GM12878 (cell line): Measurements from ENCODE around the gene APBB3. TPM values are rescaled to one million over a fixed set of nuclear protein-coding genes. Genes with fewer than 3 reads are reported as not detected.

Experiments
- ATAC-seq: fragments of 200-7000 bp; cut with Tn5 transposase; 3 replicates; pipeline ENCODE4 v1.9.1; 2020; ENCODE audit warnings: mild to moderate bottlenecking, moderate library complexity
- BruUV-seq: library from RNA; stranded (reverse); fragments of 400-500 nt; replicated peaks from 2 replicates; lab custom pipeline; 2021; lab: Mats Ljungman, UMichigan
- CTCF ChIA-PET: fragments of 300-600 bp; sonication (Branson Sonifier 250); formaldehyde crosslinking; extraction: SDS; loops from one replicate; lab custom pipeline; 2021; ENCODE audit warnings: inconsistent platforms; lab: Yijun Ruan, JAX
- POLR2A ChIA-PET: fragments of 350-600 bp; formaldehyde crosslinking; extraction: SDS; loops from one replicate; lab custom pipeline; 2021; ENCODE audit warnings: inconsistent platforms; lab: Charles Lee
- RAD21 ChIA-PET: fragments of 300-600 bp; sonication (Branson Sonifier 250); formaldehyde crosslinking; loops from one replicate; lab custom pipeline; 2023; ENCODE audit warnings: antibody characterized with exemption; ENCODE audit not compliant: unreplicated experiment; lab: Charles Lee
- SMC1A ChIA-PET: fragments of 300-600 bp; sonication (Branson Sonifier 250); formaldehyde crosslinking; loops from one replicate; lab custom pipeline; 2023; ENCODE audit not compliant: unreplicated experiment, uncharacterized antibody; lab: Charles Lee
- DNase-seq: peaks from one replicate; pipeline ENCODE4 v3.0.0-alpha.2; 2011; ENCODE audit warnings: low read depth, low spot score
- FAIRE-seq: peaks from 3 replicates; lab custom pipeline; 2011; peaks lifted over from hg19 to GRCh38; lab: Jason Lieb, UNC
- H2AFZ ChIP-seq: 2 replicates; pipeline ENCODE4 v1.6.0; 2011; ENCODE audit warnings: low read depth, low read length, control low read depth; ENCODE audit not compliant: control insufficient read depth
- H3K27ac ChIP-seq: 2 replicates; pipeline ENCODE4 v1.5.1; 2011; ENCODE audit warnings: control low read depth; ENCODE audit not compliant: control insufficient read depth, insufficient read depth
- H3K27me3 ChIP-seq, 2 experiments: replicated peaks in 1 of 2; 2 replicates each; pipeline versions ENCODE4 v1.6.0 to v1.6.1; 2011; ENCODE audit warnings: low read length in 1 of 2; ENCODE audit not compliant: control insufficient read depth in 2 of 2, insufficient read depth in 2 of 2
- H3K36me3 ChIP-seq, 2 experiments: 2 replicates each; pipeline ENCODE4 v1.5.1; 2011; ENCODE audit warnings: low read length in 1 of 2; ENCODE audit not compliant: control insufficient read depth in 2 of 2, insufficient read depth in 2 of 2
- H3K4me1 ChIP-seq: 2 replicates; pipeline ENCODE4 v1.6.1; 2011; ENCODE audit warnings: mild to moderate bottlenecking, low read length, moderate library complexity, mixed read lengths; ENCODE audit not compliant: control insufficient read depth, insufficient read depth
- H3K4me2 ChIP-seq: 2 replicates; pipeline ENCODE4 v1.6.0; 2011; ENCODE audit warnings: control low read depth; ENCODE audit not compliant: control insufficient read depth, insufficient read depth
- H3K4me3 ChIP-seq: fragments of 200-600 bp; sonication (generic); 2 replicates; pipeline ENCODE4 v1.5.1; 2016
- H3K79me2 ChIP-seq: 2 replicates; pipeline ENCODE4 v1.6.0; 2011; ENCODE audit warnings: low read length; ENCODE audit not compliant: control insufficient read depth, insufficient read depth
- H3K9ac ChIP-seq: 2 replicates; pipeline ENCODE4 v1.8.0; 2011; ENCODE audit warnings: low read length, control low read depth, mixed read lengths; ENCODE audit not compliant: control insufficient read depth, insufficient read depth
- H3K9me3 ChIP-seq: replicated peaks from 3 replicates; pipeline ENCODE4 v1.5.1; 2011; ENCODE audit warnings: mild to moderate bottlenecking, low read length; ENCODE audit not compliant: control insufficient read depth, insufficient read depth
- H4K20me1 ChIP-seq: 2 replicates; pipeline ENCODE4 v1.6.0; 2011; ENCODE audit not compliant: control insufficient read depth, insufficient read depth
- CEBPB ChIP-seq, 2 experiments: fragments of 150-350 bp in 1 of 2; IDR thresholded peaks; 2 replicates each; pipeline ENCODE4 v1.6.1; 2012 to 2014; ENCODE audit warnings: low read depth in 2 of 2, low read length in 2 of 2, borderline replicate concordance in 1 of 2, inconsistent platforms in 1 of 2
- KLF5 ChIP-seq: fragments of 450-650 bp; IDR thresholded peaks from 2 replicates; pipeline ENCODE4 v1.6.1; 2014; ENCODE audit warnings: mild to moderate bottlenecking; ENCODE audit not compliant: partially characterized antibody
- RBBP5 ChIP-seq: fragments of 200-600 bp; sonication (generic); conservative IDR thresholded peaks from 2 replicates; pipeline ENCODE4 v1.6.1; 2016
- SMAD1 ChIP-seq: fragments of 450-650 bp; IDR thresholded peaks from 2 replicates; pipeline ENCODE4 v1.6.1; 2018; ENCODE audit warnings: mild to moderate bottlenecking, low read depth; ENCODE audit not compliant: partially characterized antibody
- SREBF1 ChIP-seq: IDR thresholded peaks from 2 replicates; pipeline ENCODE4 v1.6.1; 2012; ENCODE audit warnings: mild to moderate bottlenecking, low read length
- WGBS: methylation state at CpG from one replicate; pipeline ENCODE4 v1.1.6; 2016; ENCODE audit warnings: low lambda C conversion rate; ENCODE audit not compliant: insufficient replicate concordance, insufficient coverage; ENCODE audit errors: missing lambda C conversion rate; 5-methylcytosine and 5-hydroxymethylcytosine counted together
- in situ Hi-C: fragments of 300-500 bp; cut with MboI; formaldehyde crosslinking; loops from 9 replicates; pipeline ENCODE4 v1.14.3; 2018; ENCODE audit warnings: mixed read lengths
- intact Hi-C: fragments of 100-400 bp; cut with micrococcal nuclease; formaldehyde crosslinking; loops from one replicate; pipeline ENCODE4 v1.14.2; 2022; ENCODE audit not compliant: unreplicated experiment
- polyA plus RNA-seq, 11 experiments: library from polyadenylated mRNA; depleted of rRNA in 4 of 11; unstranded in 6 of 11; stranded (reverse) in 5 of 11; fragments of >200 nt; fragmentation: Nextera tagmentation in 4 of 11; fragmentation: Illumina TruSeq in 1 of 11; extraction: Ambion mirVana in 4 of 11; extraction: Trizol in 1 of 11; gene quantifications; 1 replicate in 1 of 11; 2 replicates in 10 of 11; pipeline versions ENCODE4 v1.2.1 to v1.2.3, GENCODE V29; 2011 to 2016; ENCODE audit warnings: inconsistent platforms in 2 of 11, missing spikeins in 2 of 11, low read depth in 1 of 11
- total RNA-seq, 4 experiments: library from RNA; depleted of rRNA in 3 of 4; stranded (reverse); fragments of >200 nt in 3 of 4; fragmentation: Illumina TruSeq in 1 of 4; extraction: Trizol in 1 of 4; gene quantifications; 2 replicates each; pipeline versions ENCODE4 v1.2.1 to v1.2.3, GENCODE V29; 2013 to 2021
- TF ChIP-seq, protein P1 (sequence below): fragments of 450-650 bp; formaldehyde crosslinking; IDR thresholded peaks from 2 replicates; pipeline ENCODE4 v1.4.0; 2020; ENCODE audit warnings: mild to moderate bottlenecking, moderate library complexity
- TF ChIP-seq, protein P2 (sequence below): IDR thresholded peaks from 2 replicates; pipeline ENCODE4 v1.6.1; 2012; ENCODE audit warnings: low read depth, low read length, improper control_type of control experiment
- TF ChIP-seq, protein P3 (sequence below): IDR thresholded peaks from 2 replicates; pipeline ENCODE4 v1.6.1; 2011; ENCODE audit warnings: borderline replicate concordance, low read depth, mild to moderate bottlenecking, moderate library complexity, low read length; ENCODE audit not compliant: insufficient read depth, poor library complexity, severe bottlenecking

The APBB3 gene
- total and polyA plus RNA-seq, 10 of the 15 experiments (the other 5 are each of a cell fraction or from before 2014, with no cell fraction given), result 0.35 to 33.3 (median 14.3) TPM

DNA sequence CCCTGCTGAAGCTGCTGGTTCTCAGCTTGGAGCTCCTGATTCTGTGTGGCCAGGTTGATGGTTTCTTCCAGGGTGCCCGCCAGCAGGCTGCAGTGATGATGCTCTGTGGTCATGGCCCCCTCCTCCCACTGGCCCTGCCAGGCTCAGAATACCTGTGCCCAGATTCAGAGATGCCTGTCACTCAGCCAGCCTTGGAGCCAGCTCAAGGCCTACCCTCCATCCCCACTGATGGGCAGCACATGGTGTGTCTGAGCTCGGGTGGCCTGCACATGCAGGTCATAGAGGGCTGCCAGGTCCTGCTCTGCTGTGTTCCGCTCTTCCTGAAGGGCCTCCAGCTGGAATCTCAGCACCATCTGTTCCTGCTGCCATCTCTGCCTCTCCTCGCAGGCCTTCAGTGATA lies 5.7 kb upstream of the APBB3 start:
- CTCF ChIA-PET, result interaction anchor here (0.8 to 1.8 kb wide), 5 partner anchors 13 to 69 kb away, joined by 3 to 10 read pairs (median 4); no protein-coding TSS in a partner anchor
- in situ Hi-C loops, result no loop called here
- Histone ChIP-seq H3K4me2 (no peak overlapping the region), H4K20me1 (no peaks in the 10 kb centered on the region), H3K9ac (no peak overlapping the region; the same call in 1 of the 2 replicates), H3K36me3 (peaks cover 6 to 8% of the 10 kb centered on the region in 2 experiments; a peak in 3 of 4 replicates), H3K9me3 (no peaks in the 10 kb centered on the region), H3K4me1 (peaks cover 41% of the 10 kb centered on the region), H3K27ac (peak overlapping the region; percentile 82), H2AFZ (no peak overlapping the region), H3K27me3 (no peaks in the 10 kb centered on the region), H3K4me3 (no peak overlapping the region), H3K79me2 (peaks cover 32% of the 10 kb centered on the region)
- POLR2A ChIA-PET, result interaction anchor here (0.6 to 3.4 kb wide), 5 partner anchors 11 to 261 kb away, joined by 3 to 22 read pairs (median 4); partner anchors contain the start of genes IK, NDUFA2 and SRA1
- intact Hi-C loops, result no loop called here
- no peak for ATAC-seq
- BruUV-seq, result no TSS peak
- DNase-seq, result no peak
- no peak for FAIRE-seq
- TF ChIP-seq SREBF1 (no peak), CEBPB (IDR thresholded peaks at IDR 0.05; ENCODE audit: borderline replicate concordance in 1 of 2, low read depth in 2 of 2, low read length in 2 of 2) (no peak), RBBP5 (no peak), SMAD1 (no peak), KLF5 (no peak)
- TF ChIP-seq, protein P1, sequence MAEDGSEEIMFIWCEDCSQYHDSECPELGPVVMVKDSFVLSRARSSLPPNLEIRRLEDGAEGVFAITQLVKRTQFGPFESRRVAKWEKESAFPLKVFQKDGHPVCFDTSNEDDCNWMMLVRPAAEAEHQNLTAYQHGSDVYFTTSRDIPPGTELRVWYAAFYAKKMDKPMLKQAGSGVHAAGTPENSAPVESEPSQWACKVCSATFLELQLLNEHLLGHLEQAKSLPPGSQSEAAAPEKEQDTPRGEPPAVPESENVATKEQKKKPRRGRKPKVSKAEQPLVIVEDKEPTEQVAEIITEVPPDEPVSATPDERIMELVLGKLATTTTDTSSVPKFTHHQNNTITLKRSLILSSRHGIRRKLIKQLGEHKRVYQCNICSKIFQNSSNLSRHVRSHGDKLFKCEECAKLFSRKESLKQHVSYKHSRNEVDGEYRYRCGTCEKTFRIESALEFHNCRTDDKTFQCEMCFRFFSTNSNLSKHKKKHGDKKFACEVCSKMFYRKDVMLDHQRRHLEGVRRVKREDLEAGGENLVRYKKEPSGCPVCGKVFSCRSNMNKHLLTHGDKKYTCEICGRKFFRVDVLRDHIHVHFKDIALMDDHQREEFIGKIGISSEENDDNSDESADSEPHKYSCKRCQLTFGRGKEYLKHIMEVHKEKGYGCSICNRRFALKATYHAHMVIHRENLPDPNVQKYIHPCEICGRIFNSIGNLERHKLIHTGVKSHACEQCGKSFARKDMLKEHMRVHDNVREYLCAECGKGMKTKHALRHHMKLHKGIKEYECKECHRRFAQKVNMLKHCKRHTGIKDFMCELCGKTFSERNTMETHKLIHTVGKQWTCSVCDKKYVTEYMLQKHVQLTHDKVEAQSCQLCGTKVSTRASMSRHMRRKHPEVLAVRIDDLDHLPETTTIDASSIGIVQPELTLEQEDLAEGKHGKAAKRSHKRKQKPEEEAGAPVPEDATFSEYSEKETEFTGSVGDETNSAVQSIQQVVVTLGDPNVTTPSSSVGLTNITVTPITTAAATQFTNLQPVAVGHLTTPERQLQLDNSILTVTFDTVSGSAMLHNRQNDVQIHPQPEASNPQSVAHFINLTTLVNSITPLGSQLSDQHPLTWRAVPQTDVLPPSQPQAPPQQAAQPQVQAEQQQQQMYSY, result no peak
- TF ChIP-seq, protein P2, sequence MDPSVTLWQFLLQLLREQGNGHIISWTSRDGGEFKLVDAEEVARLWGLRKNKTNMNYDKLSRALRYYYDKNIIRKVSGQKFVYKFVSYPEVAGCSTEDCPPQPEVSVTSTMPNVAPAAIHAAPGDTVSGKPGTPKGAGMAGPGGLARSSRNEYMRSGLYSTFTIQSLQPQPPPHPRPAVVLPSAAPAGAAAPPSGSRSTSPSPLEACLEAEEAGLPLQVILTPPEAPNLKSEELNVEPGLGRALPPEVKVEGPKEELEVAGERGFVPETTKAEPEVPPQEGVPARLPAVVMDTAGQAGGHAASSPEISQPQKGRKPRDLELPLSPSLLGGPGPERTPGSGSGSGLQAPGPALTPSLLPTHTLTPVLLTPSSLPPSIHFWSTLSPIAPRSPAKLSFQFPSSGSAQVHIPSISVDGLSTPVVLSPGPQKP, result no peak
- TF ChIP-seq, protein P3, sequence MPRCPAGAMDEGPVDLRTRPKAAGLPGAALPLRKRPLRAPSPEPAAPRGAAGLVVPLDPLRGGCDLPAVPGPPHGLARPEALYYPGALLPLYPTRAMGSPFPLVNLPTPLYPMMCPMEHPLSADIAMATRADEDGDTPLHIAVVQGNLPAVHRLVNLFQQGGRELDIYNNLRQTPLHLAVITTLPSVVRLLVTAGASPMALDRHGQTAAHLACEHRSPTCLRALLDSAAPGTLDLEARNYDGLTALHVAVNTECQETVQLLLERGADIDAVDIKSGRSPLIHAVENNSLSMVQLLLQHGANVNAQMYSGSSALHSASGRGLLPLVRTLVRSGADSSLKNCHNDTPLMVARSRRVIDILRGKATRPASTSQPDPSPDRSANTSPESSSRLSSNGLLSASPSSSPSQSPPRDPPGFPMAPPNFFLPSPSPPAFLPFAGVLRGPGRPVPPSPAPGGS, result no peak
- SMC1A ChIA-PET, result interaction anchor here (0.7 to 2.5 kb wide), 9 partner anchors 9 to 196 kb away, joined by 3 to 14 read pairs (median 5); partner anchors contain the start of genes EIF4EBP3 and SRA1
- RAD21 ChIA-PET, result interaction anchor here (1.0 to 2.4 kb wide), 4 partner anchors 13 to 77 kb away, joined by 3 to 7 read pairs (median 6); partner anchors contain the start of genes IK, NDUFA2 and SRA1
- WGBS, result 89% methylated on average over 4 of the region's 4 CpGs
